CD4-positive, alpha-beta T cell treated with Interleukin-4 for 1 hour (primary cell): ENCODE data around the gene CTAGE4.
"Not testable (repeated sequence)": the region's sequence is repeated elsewhere in the genome, so short reads cannot be mapped to it uniquely, and the experiment has no call there.

Experiments used
- DNase-seq, 2 donors: peaks; one replicate each; pipeline ENCODE4 v3.0.0-alpha.2; 2020 to 2022

The CTAGE4 gene

DNA sequence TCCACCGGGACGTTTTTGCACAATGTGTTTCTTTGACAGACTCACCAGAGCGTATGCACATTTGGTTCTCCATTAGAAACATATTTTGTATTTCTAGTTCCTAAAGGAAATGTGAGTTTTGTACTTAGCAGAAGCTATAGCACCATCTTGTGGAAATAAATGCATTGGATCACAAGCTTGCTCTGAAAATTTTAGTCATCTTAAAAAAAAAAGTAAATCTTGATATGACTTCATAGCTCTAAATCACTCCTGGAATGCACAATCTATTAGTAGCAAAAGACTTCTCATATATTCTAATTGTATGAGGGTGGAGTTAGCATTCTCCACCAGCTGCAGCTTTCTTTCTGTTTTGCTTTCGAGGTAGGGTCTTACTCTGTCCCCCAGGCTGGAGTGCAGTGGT lies 35.9 kb downstream of the CTAGE4 start:
- DNase-seq = not testable (repeated sequence)

- not testable (repeated sequence) for DNase-seq
These were observed 37.3 kb downstream of the CTAGE4 start for GRCh38 chr7:144220531-144220930.

- not testable (repeated sequence) for DNase-seq
These were observed 40.4 kb downstream of the CTAGE4 start for GRCh38 chr7:144223675-144224074.

DNA sequence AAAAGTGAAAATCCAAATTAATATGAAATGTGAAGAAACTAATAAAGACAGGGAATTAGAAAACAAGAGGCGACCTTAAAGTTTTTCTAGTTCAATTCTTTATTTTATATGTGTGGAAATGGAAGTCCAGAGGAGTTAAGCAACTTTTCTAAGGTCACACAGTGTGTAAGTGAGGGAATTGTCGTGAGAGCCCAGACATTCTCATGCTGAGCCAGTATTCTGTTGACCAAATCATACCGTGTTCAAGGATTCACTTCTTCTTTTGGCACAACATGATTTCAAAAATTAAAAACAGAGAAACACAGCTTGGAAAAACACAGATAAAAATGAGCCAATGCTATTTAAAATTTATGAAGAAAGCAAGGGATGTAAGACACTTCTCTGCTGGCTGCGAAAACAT lies 43.6 kb downstream of the CTAGE4 start:
- not testable (repeated sequence) for DNase-seq

- DNase-seq = not testable (repeated sequence)
These were observed 45.5 kb downstream of the CTAGE4 start for GRCh38 chr7:144228810-144229209.

DNA sequence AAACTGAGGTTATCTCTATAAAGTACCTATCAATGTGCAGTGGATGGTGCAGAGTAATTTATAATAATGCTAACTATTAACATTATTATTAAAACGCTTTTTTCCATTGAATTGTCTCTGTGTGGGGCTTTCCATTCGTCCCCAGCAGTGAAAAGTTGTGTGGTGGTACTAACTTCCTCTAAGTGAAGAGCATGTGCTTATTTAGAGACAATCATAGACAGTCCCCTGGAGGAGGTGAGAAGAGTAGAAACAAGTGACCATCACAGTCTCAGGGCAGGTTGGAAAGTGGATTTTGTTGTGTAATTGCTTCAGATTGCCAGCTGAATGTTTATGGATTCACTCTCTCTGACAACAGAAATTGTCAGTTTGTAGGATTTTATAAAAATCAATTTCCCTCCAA lies 47.8 kb downstream of the CTAGE4 start:
- not testable (repeated sequence) for DNase-seq

DNA sequence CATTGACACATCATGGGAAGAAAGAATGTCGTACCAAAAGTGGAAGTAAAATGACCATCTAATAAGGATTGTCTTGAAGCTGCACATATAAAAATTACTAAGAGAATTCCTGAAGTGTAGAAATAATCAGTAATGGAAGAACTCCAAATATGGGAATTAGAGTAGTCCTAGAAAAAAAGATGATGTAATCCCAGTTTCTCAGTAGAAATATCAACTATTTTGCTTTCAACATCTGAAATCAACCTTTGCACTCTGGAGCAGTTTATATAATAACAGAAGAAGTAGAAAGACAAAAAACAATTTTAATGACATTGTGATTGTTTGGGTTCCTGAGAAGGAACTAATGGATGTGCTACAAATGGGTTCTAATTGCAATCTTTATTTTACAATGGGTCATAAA lies 49.8 kb downstream of the CTAGE4 start:
- not testable (repeated sequence) for DNase-seq
